Measurements from ENCODE around the gene GNG5.

GNG5 gene

GRCh38 chr1:84506002-84506728 lies at the start of gene GNG5, which contains the start of gene SPATA1:
Gene GNG5, minus strand, starts transcription at chr1:84506581. Its CDS starts 490 bp downstream, at chr1:84506091.
Gene SPATA1, plus strand, starts transcription at chr1:84506386. Its CDS starts 9,974 bp downstream, at chr1:84516360.
- peak within 1 kb of the TSS; percentile 88 for H3K27ac ChIP-seq (ENCODE audit: low read depth, low read length)
- H3K4me1 ChIP-seq (ENCODE audit: control insufficient read depth in 5 of 5, insufficient read depth in 5 of 5, low read length in 5 of 5): peaks cover 0 to 38% (median 31%) of the 10 kb centered on the region in 5 donors
- peaks cover 0 to 2% (median under 1%) of the 10 kb centered on the region in 5 donors for H3K36me3 ChIP-seq (ENCODE audit: control insufficient read depth in 5 of 5, insufficient read depth in 5 of 5, low read length in 5 of 5)
- H3K9ac ChIP-seq (ENCODE audit: low read length in 5 of 5): peak within 1 kb of the TSS; percentile 73 to 97 (median 92)
- peaks cover 0 to 2% (median 0%) of the 10 kb centered on the region in 5 donors for H3K9me3 ChIP-seq (ENCODE audit: control insufficient read depth in 5 of 5, low read length in 5 of 5)
- peak within 1 kb of the TSS; percentile 78 to 94 (median 83) for H3K4me3 ChIP-seq (ENCODE audit: low read depth in 1 of 5, low read length in 5 of 5)
- H3K27me3 ChIP-seq (ENCODE audit: control insufficient read depth in 5 of 5, insufficient read depth in 4 of 5, low read length in 5 of 5): no peaks in the 10 kb centered on the region

GRCh38 chr1:84550826-84551225 lies 44.4 kb upstream of the GNG5 start:
- no peaks in the 10 kb centered on the region for H3K27me3 ChIP-seq (ENCODE audit: control insufficient read depth in 5 of 5, insufficient read depth in 4 of 5, low read length in 5 of 5)
- H3K9me3 ChIP-seq (ENCODE audit: control insufficient read depth in 5 of 5, low read length in 5 of 5): no peaks in the 10 kb centered on the region
- no peak overlapping the region for H3K4me3 ChIP-seq (ENCODE audit: low read depth in 1 of 5, low read length in 5 of 5)
- H3K4me1 ChIP-seq (ENCODE audit: control insufficient read depth in 5 of 5, insufficient read depth in 5 of 5, low read length in 5 of 5): no peaks in the 10 kb centered on the region
- H3K27ac ChIP-seq (ENCODE audit: low read depth, low read length): no peak overlapping the region
- H3K36me3 ChIP-seq (ENCODE audit: control insufficient read depth in 5 of 5, insufficient read depth in 5 of 5, low read length in 5 of 5): peaks cover 0 to 20% (median 8%) of the 10 kb centered on the region in 5 donors
- H3K9ac ChIP-seq (ENCODE audit: low read length in 5 of 5): no peak overlapping the region

GRCh38 chr1:84541679-84542078 lies 35.3 kb upstream of the GNG5 start:
- Histone ChIP-seq H3K27ac (ENCODE audit: low read depth, low read length) (no peak overlapping the region), H3K36me3 (ENCODE audit: control insufficient read depth in 5 of 5, insufficient read depth in 5 of 5, low read length in 5 of 5) (peaks cover 0 to 32% (median 13%) of the 10 kb centered on the region in 5 donors), H3K4me1 (ENCODE audit: control insufficient read depth in 5 of 5, insufficient read depth in 5 of 5, low read length in 5 of 5) (no peaks in the 10 kb centered on the region), H3K27me3 (ENCODE audit: control insufficient read depth in 5 of 5, insufficient read depth in 4 of 5, low read length in 5 of 5) (no peaks in the 10 kb centered on the region), H3K9ac (ENCODE audit: low read length in 5 of 5) (no peak overlapping the region), H3K4me3 (ENCODE audit: low read depth in 1 of 5, low read length in 5 of 5) (no peak overlapping the region), H3K9me3 (ENCODE audit: control insufficient read depth in 5 of 5, low read length in 5 of 5) (no peaks in the 10 kb centered on the region)

GRCh38 chr1:84540759-84541158 lies 34.4 kb upstream of the GNG5 start:
- Histone ChIP-seq H3K27me3 (ENCODE audit: control insufficient read depth in 5 of 5, insufficient read depth in 4 of 5, low read length in 5 of 5) (no peaks in the 10 kb centered on the region), H3K36me3 (ENCODE audit: control insufficient read depth in 5 of 5, insufficient read depth in 5 of 5, low read length in 5 of 5) (peaks cover 0 to 29% (median 13%) of the 10 kb centered on the region in 5 donors), H3K4me3 (ENCODE audit: low read depth in 1 of 5, low read length in 5 of 5) (no peak overlapping the region), H3K9ac (ENCODE audit: low read length in 5 of 5) (no peak overlapping the region), H3K9me3 (ENCODE audit: control insufficient read depth in 5 of 5, low read length in 5 of 5) (no peaks in the 10 kb centered on the region), H3K4me1 (ENCODE audit: control insufficient read depth in 5 of 5, insufficient read depth in 5 of 5, low read length in 5 of 5) (no peaks in the 10 kb centered on the region), H3K27ac (ENCODE audit: low read depth, low read length) (no peak overlapping the region)

- Histone ChIP-seq H3K9ac (ENCODE audit: low read length in 5 of 5) (no peak overlapping the region), H3K27ac (ENCODE audit: low read depth, low read length) (no peak overlapping the region), H3K4me1 (ENCODE audit: control insufficient read depth in 5 of 5, insufficient read depth in 5 of 5, low read length in 5 of 5) (no peaks in the 10 kb centered on the region), H3K9me3 (ENCODE audit: control insufficient read depth in 5 of 5, low read length in 5 of 5) (no peaks in the 10 kb centered on the region), H3K27me3 (ENCODE audit: control insufficient read depth in 5 of 5, insufficient read depth in 4 of 5, low read length in 5 of 5) (no peaks in the 10 kb centered on the region), H3K36me3 (ENCODE audit: control insufficient read depth in 5 of 5, insufficient read depth in 5 of 5, low read length in 5 of 5) (peaks cover 0 to 29% (median 13%) of the 10 kb centered on the region in 5 donors), H3K4me3 (ENCODE audit: low read depth in 1 of 5, low read length in 5 of 5) (no peak overlapping the region)
These were observed 33.6 kb upstream of the GNG5 start for GRCh38 chr1:84539972-84540371.

- Histone ChIP-seq H3K27me3 (ENCODE audit: control insufficient read depth in 5 of 5, insufficient read depth in 4 of 5, low read length in 5 of 5) (no peaks in the 10 kb centered on the region), H3K9me3 (ENCODE audit: control insufficient read depth in 5 of 5, low read length in 5 of 5) (no peaks in the 10 kb centered on the region), H3K36me3 (ENCODE audit: control insufficient read depth in 5 of 5, insufficient read depth in 5 of 5, low read length in 5 of 5) (peaks cover 0 to 29% (median 13%) of the 10 kb centered on the region in 5 donors), H3K4me3 (ENCODE audit: low read depth in 1 of 5, low read length in 5 of 5) (no peak overlapping the region), H3K27ac (ENCODE audit: low read depth, low read length) (no peak overlapping the region), H3K9ac (ENCODE audit: low read length in 5 of 5) (no peak overlapping the region), H3K4me1 (ENCODE audit: control insufficient read depth in 5 of 5, insufficient read depth in 5 of 5, low read length in 5 of 5) (no peaks in the 10 kb centered on the region)
These were observed 32.2 kb upstream of the GNG5 start for GRCh38 chr1:84538599-84538998.

- Histone ChIP-seq H3K4me3 (ENCODE audit: low read depth in 1 of 5, low read length in 5 of 5) (no peak overlapping the region), H3K27ac (ENCODE audit: low read depth, low read length) (no peak overlapping the region), H3K9me3 (ENCODE audit: control insufficient read depth in 5 of 5, low read length in 5 of 5) (no peaks in the 10 kb centered on the region), H3K36me3 (ENCODE audit: control insufficient read depth in 5 of 5, insufficient read depth in 5 of 5, low read length in 5 of 5) (peaks cover 0 to 7% (median 3%) of the 10 kb centered on the region in 5 donors), H3K4me1 (ENCODE audit: control insufficient read depth in 5 of 5, insufficient read depth in 5 of 5, low read length in 5 of 5) (no peaks in the 10 kb centered on the region), H3K27me3 (ENCODE audit: control insufficient read depth in 5 of 5, insufficient read depth in 4 of 5, low read length in 5 of 5) (no peaks in the 10 kb centered on the region), H3K9ac (ENCODE audit: low read length in 5 of 5) (no peak overlapping the region)
These were observed 19.4 kb upstream of the GNG5 start for GRCh38 chr1:84525779-84526178.

- no peak overlapping the region for H3K9ac ChIP-seq (ENCODE audit: low read length in 5 of 5)
- H3K36me3 ChIP-seq (ENCODE audit: control insufficient read depth in 5 of 5, insufficient read depth in 5 of 5, low read length in 5 of 5): peaks cover 0 to 3% (median 3%) of the 10 kb centered on the region in 5 donors
- H3K9me3 ChIP-seq (ENCODE audit: control insufficient read depth in 5 of 5, low read length in 5 of 5): no peaks in the 10 kb centered on the region
- H3K4me1 ChIP-seq (ENCODE audit: control insufficient read depth in 5 of 5, insufficient read depth in 5 of 5, low read length in 5 of 5): no peaks in the 10 kb centered on the region
- no peaks in the 10 kb centered on the region for H3K27me3 ChIP-seq (ENCODE audit: control insufficient read depth in 5 of 5, insufficient read depth in 4 of 5, low read length in 5 of 5)
- H3K4me3 ChIP-seq (ENCODE audit: low read depth in 1 of 5, low read length in 5 of 5): no peak overlapping the region
- no peak overlapping the region for H3K27ac ChIP-seq (ENCODE audit: low read depth, low read length)
These were observed 18.2 kb upstream of the GNG5 start for GRCh38 chr1:84524590-84524989.

- Histone ChIP-seq H3K9me3 (ENCODE audit: control insufficient read depth in 5 of 5, low read length in 5 of 5) (peaks cover 0 to 2% (median 0%) of the 10 kb centered on the region in 5 donors), H3K9ac (ENCODE audit: low read length in 5 of 5) (no peak overlapping the region), H3K4me1 (ENCODE audit: control insufficient read depth in 5 of 5, insufficient read depth in 5 of 5, low read length in 5 of 5) (peaks cover 0 to 7% (median 6%) of the 10 kb centered on the region in 5 donors), H3K27me3 (ENCODE audit: control insufficient read depth in 5 of 5, insufficient read depth in 4 of 5, low read length in 5 of 5) (no peaks in the 10 kb centered on the region), H3K4me3 (ENCODE audit: low read depth in 1 of 5, low read length in 5 of 5) (no peak overlapping the region), H3K27ac (ENCODE audit: low read depth, low read length) (no peak overlapping the region), H3K36me3 (ENCODE audit: control insufficient read depth in 5 of 5, insufficient read depth in 5 of 5, low read length in 5 of 5) (no peaks in the 10 kb centered on the region)
These were observed 4.3 kb upstream of the GNG5 start for GRCh38 chr1:84510668-84511067.

GRCh38 chr1:84510165-84510564 lies 3.8 kb upstream of the GNG5 start:
- Histone ChIP-seq H3K4me3 (ENCODE audit: low read depth in 1 of 5, low read length in 5 of 5) (no peak overlapping the region), H3K36me3 (ENCODE audit: control insufficient read depth in 5 of 5, insufficient read depth in 5 of 5, low read length in 5 of 5) (no peaks in the 10 kb centered on the region), H3K9me3 (ENCODE audit: control insufficient read depth in 5 of 5, low read length in 5 of 5) (peaks cover 0 to 2% (median 0%) of the 10 kb centered on the region in 5 donors), H3K27ac (ENCODE audit: low read depth, low read length) (no peak overlapping the region), H3K4me1 (ENCODE audit: control insufficient read depth in 5 of 5, insufficient read depth in 5 of 5, low read length in 5 of 5) (peaks cover 0 to 7% (median 6%) of the 10 kb centered on the region in 5 donors), H3K9ac (ENCODE audit: low read length in 5 of 5) (no peak overlapping the region), H3K27me3 (ENCODE audit: control insufficient read depth in 5 of 5, insufficient read depth in 4 of 5, low read length in 5 of 5) (no peaks in the 10 kb centered on the region)

All from subcutaneous abdominal adipose tissue (tissue), 5 donors.